GM19463 (cell line): ENCODE results near the gene ORM2.

ENCODE experiments used
- ATAC-seq: cut with Tn5 transposase; IDR thresholded peaks from one replicate; pipeline ENCODE4 v1.9.1; 2021; ENCODE audit warnings: mild to moderate bottlenecking, moderate library complexity; ENCODE audit not compliant: unreplicated experiment

ORM2 gene

DNA sequence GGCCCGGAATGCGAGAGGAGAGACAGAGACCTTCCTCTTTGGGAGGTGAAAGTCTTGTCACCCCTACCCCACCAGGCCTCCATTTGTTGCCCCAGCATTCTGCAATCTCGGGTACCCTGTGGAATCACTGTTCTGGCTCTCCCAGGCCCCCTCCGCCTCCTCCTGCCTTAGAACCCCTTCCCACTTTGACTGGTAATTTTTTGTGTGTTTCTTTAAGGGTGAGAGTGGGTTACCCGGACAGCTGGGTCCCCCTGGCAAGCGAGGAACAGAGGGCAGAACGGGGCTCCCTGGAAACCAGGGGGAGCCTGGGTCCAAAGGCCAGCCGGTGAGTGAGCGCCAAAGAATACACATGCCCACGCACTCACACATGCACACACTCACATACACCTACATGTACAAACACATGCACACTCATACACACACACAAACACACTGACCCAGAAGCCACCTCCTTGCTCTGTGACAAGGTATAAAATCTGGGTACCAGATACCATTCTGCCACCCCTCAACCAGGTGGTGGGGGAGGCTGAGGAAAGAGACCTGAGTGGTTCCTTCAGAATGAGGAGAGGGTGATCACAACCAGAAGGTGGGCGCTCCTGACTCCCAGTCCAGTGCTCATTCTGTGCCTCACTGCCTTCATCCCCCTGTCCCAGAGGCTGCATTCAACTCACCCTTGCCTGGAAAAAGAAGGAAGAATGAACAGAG, 37.6 kb upstream of the ORM2 start:
- no peak for ATAC-seq

DNA sequence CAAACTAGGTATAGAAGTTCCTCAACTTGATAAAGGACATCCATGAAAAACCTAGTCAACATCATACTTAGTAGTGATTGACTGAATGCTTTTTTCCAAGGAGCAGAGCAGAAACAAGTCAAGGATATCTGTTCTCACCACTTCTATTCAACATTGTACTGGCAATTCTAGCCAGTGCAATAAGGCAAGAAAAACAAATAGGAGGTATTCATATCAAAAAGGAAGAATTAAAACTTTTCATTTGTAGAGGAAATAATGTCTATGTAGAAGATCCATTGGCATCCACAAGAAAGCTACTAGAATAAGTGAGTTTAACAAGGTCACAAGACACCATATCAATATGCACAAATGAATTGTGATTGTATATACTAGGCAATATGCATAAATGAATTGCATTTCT, 35.0 kb upstream of the ORM2 start:
- ATAC-seq, result no peak

DNA sequence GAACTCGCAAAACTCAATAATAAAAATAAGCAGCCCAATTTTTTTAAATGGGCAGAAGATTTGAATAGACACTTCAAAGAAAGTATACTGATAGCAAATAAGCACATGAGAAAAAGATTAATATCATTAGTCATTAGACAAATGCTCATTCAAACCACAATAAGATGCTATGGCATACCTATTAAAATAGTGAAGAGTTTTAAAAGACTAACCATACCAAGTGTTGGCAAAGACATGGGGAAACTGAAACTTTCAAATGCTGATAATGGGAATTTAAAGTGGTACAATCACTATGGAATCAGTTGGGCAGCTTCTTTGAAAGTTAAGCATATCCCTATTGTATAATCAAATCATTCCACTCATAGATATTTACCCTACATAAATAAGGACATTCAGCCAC, 33.3 kb upstream of the ORM2 start:
- ATAC-seq, result no peak

DNA sequence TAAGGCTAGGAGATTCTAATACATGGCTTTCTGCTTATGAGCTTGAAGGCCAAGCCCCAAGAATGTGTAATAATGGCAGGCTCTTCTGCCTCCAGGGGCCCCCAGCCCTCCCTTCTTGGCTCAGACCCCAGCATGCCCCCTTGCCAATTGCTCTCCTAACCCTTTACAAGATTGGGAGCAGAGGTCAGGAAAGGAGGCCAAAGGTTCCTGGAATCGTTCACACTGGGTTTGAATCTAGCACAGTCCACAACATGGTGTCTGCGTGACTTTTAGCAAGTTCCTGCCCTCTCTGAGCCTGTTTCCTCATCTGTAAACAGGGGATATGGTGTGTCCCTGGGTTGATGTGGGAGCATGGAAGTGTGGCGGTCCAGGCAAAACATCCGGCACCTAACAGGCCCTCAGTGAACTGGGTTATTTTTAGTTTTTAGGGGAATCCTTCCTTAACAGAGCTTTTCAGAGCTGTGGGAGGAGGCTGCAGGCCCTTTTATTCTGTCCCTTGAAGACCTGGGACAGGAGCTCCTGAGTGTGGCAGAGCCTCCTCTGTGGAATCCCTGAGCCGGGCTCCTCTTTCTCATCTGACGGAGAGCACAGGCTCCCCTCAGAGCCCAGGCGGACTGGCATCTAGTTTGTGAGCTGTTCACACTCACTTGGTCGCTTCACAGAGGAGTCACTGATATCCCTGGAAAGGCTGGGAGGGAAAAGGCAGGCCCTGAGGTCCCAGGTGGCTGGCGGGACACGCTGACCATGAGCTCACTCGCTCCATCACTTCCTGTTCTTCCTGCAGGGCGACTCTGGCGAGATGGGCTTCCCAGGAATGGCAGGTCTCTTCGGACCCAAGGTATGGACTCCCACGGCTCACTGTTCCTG, 30.1 kb upstream of the ORM2 start:
- ATAC-seq, result no peak

DNA sequence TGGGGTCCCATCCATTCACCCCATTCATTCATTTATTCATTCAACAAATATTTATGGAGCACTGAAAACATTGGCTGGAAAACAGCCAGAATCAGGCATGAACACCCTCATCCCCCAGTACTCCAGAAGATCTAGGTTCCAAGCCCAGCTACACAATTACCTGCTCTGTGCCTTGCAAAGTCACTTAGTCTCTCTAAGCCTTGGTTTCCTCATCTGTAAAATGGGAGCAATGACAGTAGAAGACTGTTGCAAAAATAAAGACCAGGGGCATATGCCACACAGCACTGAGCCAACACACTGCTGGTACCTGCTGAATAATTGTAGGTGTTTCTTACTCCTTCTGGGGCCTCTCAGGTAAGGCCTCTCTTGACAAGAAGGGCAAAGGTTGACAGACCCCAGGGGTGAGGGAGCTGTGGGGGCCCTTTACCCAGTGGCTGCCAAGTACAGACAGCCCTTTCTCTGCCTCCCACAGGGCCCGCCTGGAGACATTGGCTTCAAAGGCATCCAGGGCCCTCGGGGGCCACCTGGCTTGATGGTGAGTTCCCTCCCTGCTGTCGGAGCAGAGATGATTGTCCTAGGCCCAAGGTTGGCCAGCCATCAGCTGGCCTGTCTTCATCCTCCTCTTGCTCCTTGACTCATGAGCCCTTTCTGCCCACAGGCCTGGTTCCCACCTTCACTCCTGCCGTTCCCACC, 29.4 kb upstream of the ORM2 start:
- ATAC-seq, result no peak

DNA sequence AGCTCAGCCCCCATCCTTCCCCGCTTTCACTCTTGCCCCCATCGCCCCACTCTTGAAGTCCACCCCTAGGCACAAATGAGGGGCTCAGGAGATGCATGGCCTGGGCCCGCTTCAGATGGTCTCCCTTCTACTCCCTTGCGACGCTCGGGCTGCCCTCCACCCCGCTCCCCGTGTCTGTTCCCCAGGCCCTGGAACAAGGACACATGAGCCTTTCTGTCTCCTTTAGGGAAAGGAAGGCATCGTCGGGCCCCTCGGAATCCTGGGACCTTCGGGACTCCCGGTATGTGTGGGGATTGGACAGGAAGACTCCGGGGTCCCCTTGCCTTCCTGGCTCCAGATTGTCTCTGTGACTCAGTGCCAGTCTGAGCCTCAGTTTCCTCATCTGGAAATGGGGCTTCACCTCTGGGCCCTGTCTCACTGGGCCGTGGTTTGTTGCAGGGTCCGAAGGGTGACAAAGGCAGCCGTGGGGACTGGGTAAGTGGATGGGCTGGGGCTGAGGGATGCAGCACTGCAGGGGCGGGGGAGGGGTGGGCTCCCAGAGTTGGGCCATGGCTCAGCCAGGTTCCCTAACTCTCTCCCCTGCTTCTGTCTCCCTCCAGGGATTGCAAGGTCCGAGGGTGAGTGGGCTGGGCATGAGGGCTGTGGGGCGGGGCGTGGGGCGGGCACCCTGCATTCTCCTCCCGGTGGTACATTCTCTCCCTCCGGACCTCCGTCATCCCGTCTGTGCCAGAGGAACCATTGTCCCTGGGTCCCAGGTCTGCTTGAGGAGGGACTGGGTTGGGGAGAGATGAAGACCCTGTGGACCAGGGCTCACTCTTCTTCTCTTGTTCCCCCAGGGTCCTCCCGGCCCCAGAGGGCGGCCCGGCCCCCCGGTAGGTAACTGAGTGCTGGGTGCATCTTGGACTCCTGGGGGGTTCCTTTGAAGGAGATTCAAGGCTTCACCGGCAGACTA, 28.5 kb upstream of the ORM2 start:
- ATAC-seq, result no peak

DNA sequence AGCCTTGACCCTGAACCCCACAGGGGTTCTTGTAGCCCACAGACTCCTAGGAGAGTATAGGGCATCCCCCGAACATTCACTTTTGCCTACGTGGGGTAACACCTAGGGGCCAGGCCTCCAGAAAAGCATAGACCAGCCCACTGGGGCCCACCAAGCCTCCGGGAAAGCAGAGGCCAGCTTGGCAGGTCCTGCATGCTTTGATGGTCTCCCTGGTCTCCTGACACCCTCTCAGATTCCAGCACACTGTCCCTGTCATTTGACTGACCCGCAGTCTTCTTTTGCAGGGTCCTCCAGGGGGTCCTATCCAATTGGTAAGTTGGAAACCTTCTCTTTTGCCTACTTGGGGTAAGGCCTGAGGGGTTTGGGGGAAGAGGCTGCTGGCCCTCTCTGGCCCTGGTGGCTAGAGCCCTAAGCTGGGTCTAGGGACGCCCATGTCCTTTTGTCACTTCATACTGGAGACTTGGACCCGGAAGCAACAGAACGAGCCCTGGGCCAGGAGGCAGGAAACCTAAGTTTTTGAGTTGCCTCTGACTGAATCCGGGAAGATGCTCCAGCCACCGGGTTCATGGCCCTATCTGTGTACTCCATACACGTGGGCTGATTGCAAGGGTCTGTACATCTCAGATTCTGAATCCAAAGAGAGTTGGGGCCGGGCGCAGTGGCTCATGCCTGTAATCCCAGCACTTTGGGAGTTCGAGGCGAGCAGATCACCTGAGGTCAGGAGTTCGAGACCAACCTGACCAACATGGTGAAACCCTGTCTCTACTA, 27.7 kb upstream of the ORM2 start:
- no peak for ATAC-seq

DNA sequence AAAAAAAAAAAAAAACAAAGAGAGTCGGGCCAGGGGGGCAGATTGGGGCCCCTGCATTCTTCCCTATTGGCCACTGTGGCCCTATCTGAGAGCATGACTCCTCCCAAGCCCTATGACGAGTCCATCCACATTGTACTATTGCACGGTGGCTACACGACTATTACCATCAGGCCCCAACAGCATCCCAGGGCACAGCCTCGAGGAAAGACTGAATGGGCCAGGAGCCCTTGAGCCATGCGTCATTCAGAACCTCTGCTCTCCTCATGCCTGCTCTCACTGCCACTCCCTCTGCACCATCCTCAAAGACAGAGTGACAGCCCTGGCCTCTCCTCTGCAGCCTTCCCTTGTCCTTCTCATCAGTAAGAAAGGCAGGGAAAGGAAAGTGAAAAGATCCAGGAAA, 26.9 kb upstream of the ORM2 start:
- ATAC-seq, result no peak

DNA sequence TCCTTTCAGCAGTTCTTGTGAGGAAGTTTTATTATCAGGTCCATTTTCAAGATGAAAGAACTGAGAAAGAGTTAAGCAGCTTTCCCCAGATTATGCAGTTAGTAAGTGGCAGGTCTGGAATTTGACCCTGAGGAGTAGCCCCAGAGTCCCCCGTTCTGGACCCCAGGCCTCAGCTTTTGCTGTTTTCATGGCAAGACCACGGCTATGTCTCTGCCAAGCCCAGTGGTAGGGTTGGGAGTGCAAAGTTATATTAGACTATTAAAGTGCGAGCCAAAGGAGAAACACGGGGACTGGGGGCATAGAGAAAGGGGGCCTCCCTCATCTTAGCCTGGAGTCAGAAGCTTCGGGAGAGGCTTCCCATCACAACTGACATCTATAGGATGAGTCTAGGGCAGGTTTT, 26.1 kb upstream of the ORM2 start:
- ATAC-seq, result no peak

DNA sequence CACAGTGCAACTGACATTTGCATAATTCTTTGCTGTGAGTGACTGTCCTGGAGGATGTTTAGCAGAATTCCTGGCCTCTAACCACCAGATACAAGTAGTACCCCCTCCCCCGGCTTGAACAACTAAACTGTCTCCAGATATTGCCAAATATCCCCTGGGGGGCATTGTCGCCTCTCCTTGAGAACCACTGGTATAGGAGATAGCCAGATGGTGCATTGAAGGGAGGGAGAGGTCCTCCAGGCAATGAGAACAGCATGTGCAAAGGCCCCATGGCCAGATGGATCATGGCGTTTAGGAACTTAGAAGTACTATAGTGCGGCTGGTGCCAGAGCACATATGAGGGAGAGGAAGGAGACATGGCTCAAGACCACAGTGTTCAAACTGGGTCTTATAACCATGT, 25.7 kb upstream of the ORM2 start:
- ATAC-seq, result no peak

DNA sequence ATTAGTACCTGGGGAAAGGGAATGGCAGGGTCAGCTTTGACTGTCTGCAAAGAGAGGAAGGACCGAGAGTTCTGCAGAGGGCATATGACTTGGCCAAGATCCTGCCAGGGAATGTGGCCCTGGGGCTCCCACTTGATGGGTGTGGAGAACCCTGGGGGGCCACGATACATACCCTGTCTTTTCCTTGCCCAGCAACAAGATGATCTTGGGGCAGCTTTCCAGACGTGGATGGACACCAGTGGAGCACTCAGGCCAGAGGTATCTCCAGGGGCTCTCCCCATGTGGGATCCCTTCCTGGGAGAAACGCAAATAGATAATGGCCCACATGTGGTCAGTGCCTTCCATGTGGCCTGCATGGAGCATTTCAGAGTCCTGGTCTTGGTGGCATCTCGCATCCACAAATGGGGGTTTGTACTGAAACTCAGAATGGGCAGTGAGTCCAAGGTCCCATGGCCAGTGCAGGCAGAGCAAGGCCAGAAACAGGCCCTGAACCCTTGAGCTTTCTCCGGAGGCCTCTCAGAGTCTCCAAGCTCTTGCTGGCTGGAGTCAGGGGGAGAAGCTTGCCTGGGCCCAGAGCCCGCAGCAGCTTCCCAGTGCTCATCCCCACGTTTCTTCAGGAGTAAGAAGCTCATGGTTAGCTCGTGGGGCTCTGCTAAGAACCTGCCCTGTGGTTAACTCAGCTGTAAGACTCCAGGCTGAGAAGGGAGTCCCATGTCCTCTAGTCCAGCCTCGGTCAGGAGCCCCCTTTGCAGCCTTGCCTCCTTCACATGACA, 25.1 kb upstream of the ORM2 start:
- no peak for ATAC-seq

DNA sequence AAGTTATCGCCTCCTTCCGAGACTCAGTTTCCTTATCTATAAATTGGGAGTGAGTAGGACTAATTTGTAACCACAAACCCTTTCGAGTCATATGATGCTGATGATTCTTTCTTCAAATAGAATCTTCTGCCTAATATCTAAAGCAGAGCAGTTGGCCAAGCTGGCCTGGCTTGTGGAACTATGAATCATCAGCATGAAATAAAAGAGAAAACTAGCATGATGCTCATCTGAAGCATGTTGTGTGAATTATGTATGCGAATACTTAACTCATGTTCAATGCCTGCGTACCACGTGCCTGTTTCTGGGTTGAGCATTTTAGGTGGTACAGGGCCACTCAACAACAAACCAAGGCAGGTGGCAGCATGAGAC, 21.8 kb upstream of the ORM2 start:
- no peak for ATAC-seq

DNA sequence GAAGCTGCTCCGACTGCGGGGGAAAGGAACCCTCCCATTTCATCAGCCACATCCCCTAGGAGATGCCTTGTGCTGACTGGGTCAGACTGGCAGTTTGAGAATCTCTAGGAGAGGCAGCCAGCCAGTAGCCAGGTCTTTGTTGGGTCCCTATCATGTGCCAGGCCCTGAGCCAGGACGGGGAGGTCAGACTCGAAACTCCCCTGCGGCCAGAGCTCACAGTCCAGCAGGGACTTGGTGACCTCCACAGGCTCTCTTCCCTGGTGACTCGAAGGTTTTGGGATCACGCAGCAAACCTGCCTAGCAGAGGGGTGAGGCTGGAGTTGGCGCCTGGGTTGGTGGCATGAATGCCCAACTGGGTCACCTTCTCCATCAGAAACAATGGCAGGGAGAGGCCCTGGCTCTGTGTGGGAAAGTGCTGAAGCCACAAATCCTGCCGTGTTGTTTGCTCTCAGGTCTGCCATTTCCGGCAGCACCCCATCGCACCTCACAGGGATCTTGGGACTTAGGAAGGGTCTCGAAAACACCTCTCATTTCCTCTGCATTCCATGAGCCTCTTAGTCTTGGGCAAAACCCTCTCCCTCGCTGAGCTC, 21.2 kb upstream of the ORM2 start:
- no peak for ATAC-seq

DNA sequence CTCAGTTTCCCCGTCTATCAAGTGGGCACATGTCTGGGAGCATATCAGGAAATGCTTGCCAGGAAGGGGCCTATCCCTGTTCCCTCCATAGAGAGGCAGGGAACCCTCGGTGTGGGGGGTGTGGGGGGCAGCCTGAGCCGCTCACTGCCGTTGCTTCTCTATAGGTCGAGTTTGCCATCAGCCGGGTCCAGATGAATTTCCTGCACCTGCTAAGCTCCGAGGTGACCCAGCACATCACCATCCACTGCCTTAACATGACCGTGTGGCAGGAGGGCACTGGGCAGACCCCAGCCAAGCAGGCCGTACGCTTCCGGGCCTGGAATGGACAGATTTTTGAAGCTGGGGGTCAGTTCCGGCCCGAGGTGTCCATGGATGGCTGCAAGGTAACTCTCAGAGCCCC, 20.6 kb upstream of the ORM2 start:
- ATAC-seq, result no peak

DNA sequence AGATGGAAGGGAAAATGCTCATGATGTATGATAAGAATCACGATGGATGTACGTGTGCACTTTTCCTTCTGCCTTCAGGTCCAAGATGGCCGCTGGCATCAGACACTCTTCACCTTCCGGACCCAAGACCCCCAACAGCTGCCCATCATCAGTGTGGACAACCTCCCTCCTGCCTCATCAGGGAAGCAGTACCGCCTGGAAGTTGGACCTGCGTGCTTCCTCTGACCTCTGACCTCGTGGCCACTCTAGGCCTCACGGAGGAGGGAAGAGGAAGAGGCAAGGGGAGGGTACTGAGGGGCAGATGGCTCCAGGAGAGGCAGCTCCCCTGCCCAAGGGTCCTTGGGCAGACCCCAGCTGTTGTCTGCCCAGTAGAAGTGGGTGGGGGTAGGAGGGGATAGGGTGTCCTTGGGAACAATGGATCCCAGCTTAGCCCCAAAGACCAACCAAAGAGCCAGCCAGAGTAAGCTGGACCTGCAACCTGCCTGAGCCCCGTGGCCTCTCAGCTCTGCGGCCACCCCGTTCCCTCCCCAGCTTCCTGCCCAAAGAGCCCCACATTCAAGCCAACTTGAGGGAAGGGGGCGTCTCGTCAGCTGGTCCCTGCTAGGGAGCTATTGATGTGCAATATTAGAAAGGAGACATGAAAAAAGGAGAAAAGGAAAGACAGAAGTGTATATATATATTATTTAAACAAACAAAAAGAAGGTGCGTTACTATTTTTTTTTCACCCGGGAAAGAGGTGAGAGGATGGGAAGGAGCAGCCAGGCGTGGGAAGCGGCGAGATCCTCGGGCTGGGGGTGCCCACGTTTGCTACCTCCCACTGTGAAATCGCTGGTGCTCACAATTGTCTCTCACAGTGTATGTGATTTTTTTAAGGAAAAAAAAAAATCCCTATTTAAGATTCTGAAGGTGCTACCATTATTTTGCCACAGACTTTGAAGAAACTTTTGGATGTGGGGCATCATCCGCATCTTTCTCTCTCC, 18.9 kb upstream of the ORM2 start:
- no peak for ATAC-seq

DNA sequence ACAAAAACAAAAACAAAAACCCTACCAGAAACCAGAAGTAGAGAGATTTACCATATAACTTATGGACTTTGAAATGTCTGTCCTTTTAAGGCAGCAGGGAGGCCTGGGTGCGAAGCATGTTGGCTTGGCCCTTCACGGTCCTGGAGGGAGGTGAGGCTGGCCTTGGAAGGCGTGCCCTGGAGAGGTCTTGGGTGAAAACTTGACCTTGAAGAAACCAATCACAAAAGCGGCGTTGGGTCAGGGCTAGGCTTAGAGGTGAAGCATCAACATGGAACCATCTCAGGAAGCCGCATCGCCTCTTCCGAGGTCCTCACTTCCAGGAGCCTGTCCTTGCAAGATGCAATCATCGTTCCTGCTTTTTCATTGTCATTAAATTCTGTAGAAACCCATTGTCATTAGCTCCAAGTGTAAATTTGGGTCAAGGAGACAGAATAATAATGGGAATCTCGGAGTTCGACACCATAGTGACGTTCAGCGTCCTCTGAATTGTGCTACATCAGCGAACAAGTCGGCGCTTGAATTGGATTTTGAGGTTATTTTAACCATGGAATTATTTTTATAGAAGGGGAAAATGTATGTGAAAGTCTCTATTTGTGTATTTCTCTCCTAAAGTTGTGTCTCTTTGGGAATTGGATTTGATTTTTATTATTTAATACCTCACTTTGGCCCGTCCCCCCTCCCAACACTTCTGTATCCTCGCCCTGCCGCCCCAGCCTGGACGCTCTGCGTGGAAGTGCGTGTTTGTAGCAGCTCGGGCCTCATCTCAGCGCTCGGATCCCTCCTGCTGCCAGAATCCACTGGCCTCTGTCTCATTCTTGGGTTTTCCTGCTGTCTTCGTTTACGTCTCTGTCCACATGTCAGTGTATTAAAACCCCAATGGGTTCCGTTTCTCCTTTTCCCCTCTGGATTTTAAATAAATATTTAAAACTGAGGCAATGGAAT, 17.8 kb upstream of the ORM2 start:
- ATAC-seq, result no peak

DNA sequence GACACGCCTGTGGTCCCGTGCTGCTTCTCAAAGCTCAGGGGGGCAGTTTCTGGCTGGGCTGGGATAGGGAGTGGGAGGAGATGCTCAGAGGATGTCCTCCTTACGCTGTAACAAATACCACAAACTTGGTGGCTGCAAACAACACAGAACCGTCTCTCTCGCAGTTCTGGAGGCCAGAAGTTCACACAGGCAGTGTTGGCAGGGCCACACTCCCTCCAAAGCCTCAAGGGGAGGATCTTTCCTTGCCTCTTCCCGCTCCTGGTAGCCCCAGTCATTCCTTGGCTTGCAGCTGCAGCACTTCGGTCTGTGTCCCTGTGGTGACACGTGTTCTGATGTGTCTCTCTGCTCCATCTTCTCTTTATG, 17.2 kb upstream of the ORM2 start:
- no peak for ATAC-seq
